ENCODE measurements around the gene FBF1. TPM values are rescaled to one million over a fixed set of nuclear protein-coding genes. Genes with fewer than 3 reads are reported as not detected.

FBF1 gene
- total and polyA plus RNA-seq, 9 of the 15 experiments (the other 6 are each of a cell fraction or from before 2014, with no cell fraction given): 0.46 to 14.9 (median 7.5) TPM

DNA sequence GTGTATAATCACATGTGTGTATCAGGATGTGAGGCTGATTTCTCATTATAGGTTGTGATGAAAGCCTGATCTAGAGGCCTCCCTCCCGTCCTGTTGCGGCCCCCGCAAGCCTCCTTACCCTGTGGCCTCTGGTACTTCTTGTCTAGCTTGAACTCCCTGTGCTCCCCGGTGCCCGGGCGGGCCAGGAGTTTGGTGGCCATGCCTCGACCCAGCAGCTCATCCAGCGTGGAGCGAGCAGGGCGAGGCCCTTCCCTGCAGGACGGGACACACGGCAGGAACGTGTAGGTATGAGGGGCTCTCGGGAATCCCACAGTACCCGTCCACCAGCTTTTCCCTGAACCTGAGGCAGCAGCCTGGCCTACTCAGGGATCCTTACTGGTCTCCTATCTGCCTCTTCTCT lies 14.9 kb downstream of the FBF1 start:
- no peak for DNase-seq (ENCODE audit: extremely low read depth in 1 of 4, low spot score in 3 of 4)
- Histone ChIP-seq H3K4me2 (ENCODE audit: insufficient read depth, low read length) (no peak overlapping the region), H3K36me3 (ENCODE audit: control insufficient read depth, insufficient read depth, low read length) (peaks cover 5% of the 10 kb centered on the region; the same call in 1 of the 3 replicates), H3K79me2 (ENCODE audit: control insufficient read depth, insufficient read depth, low read length) (no peaks in the 10 kb centered on the region), H3K4me1 (replicated peaks in 1 of 2; ENCODE audit: control insufficient read depth in 2 of 2, insufficient read depth in 2 of 2, low read length in 2 of 2) (peaks cover 0 to 16% of the 10 kb centered on the region in 2 experiments; a peak in 2 of 5 replicates), H3K9me1 (ENCODE audit: control insufficient read depth, insufficient read depth, low read length) (peaks cover 5% of the 10 kb centered on the region), H3K9me3 (replicated peaks; ENCODE audit: control insufficient read depth, insufficient read depth, low read depth, low read length) (no peaks in the 10 kb centered on the region), H3K27me3 (ENCODE audit: control insufficient read depth in 2 of 2, insufficient read depth in 2 of 2, low read length in 2 of 2) (no peaks in the 10 kb centered on the region), H3K4me3 (no peak overlapping the region), H2AFZ (ENCODE audit: low read depth, low read length) (no peak overlapping the region), H3K9ac (ENCODE audit: insufficient read depth in 1 of 2, low read depth in 2 of 2, low read length in 2 of 2) (peak overlapping the region in 1 of 2 experiments; percentile 67; a peak in 1 of 4 replicates), H4K20me1 (replicated peaks; ENCODE audit: control insufficient read depth, insufficient read depth, low read length) (no peaks in the 10 kb centered on the region), H3K27ac (ENCODE audit: extremely low read depth, low read depth, low read length) (no peak overlapping the region)
- CTCF ChIA-PET (ENCODE audit: low intra/inter-chr PET ratio): no interaction called here
- BruUV-seq (replicated peaks): no TSS peak
- TF ChIP-seq MTA2 (IDR thresholded peaks at IDR 0.05; ENCODE audit: low read depth): no peak
- TF ChIP-seq, protein P1, sequence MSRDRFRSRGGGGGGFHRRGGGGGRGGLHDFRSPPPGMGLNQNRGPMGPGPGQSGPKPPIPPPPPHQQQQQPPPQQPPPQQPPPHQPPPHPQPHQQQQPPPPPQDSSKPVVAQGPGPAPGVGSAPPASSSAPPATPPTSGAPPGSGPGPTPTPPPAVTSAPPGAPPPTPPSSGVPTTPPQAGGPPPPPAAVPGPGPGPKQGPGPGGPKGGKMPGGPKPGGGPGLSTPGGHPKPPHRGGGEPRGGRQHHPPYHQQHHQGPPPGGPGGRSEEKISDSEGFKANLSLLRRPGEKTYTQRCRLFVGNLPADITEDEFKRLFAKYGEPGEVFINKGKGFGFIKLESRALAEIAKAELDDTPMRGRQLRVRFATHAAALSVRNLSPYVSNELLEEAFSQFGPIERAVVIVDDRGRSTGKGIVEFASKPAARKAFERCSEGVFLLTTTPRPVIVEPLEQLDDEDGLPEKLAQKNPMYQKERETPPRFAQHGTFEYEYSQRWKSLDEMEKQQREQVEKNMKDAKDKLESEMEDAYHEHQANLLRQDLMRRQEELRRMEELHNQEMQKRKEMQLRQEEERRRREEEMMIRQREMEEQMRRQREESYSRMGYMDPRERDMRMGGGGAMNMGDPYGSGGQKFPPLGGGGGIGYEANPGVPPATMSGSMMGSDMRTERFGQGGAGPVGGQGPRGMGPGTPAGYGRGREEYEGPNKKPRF (IDR thresholded peaks at IDR 0.05; ENCODE audit: low read depth, low read length): no peak
- TF ChIP-seq HNRNPL (IDR thresholded peaks at IDR 0.05; ENCODE audit: low read depth, low read length): no peak
- TF ChIP-seq ZNF785 (CRISPR knock-in tag; IDR thresholded peaks at IDR 0.05): no peak
- ATAC-seq: no peak
- no peak for FAIRE-seq
- 79% methylated on average over 15 of the region's 15 CpGs for WGBS (ENCODE audit: insufficient coverage, low coverage, missing lambda C conversion rate)
- POLR2A ChIA-PET: interaction anchor here (0.6 to 1.3 kb wide), 4 partner anchors 14 to 387 kb away, joined by 3 to 4 read pairs (median 3); no protein-coding TSS in a partner anchor
- in situ Hi-C loops (cut with MboI): no loop called here
- intact Hi-C loops (cut with micrococcal nuclease): no loop called here
